Tibial nerve (tissue), 4 donors: ENCODE results near the gene ARF1. TPM values are rescaled to one million over a fixed set of nuclear protein-coding genes. Genes with fewer than 3 reads are reported as not detected.

Source experiments
- DNase-seq, 2 donors: peaks; one replicate each; pipeline ENCODE4 v3.0.0-alpha.2; 2019; ENCODE audit warnings: low spot score in 2 of 2
- H3K27ac ChIP-seq, 4 donors: fragments of 200-600 bp; sonication (generic) in 3 of 4; one replicate each; pipeline ENCODE4 v1.5.1; 2017 to 2019; ENCODE audit warnings: mild to moderate bottlenecking in 1 of 4
- H3K27me3 ChIP-seq, 2 donors: fragments of 200-600 bp; sonication (generic) in 1 of 2; one replicate each; pipeline versions ENCODE4 v1.5.1 to v1.6.0; 2017 to 2019
- H3K36me3 ChIP-seq, 3 donors: fragments of 200-600 bp; sonication (generic); one replicate each; pipeline ENCODE4 v1.5.1; 2018 to 2019
- H3K4me1 ChIP-seq, 4 donors: fragments of 200-600 bp; sonication (generic) in 3 of 4; one replicate each; pipeline ENCODE4 v1.5.1; 2017 to 2019
- H3K4me3 ChIP-seq, 4 donors: fragments of 200-600 bp; sonication (generic) in 3 of 4; one replicate each; pipeline ENCODE4 v1.5.1; 2017 to 2019; ENCODE audit warnings: mild to moderate bottlenecking in 1 of 4, moderate library complexity in 1 of 4
- H3K9me3 ChIP-seq, 4 donors: fragments of 200-600 bp; sonication (generic) in 3 of 4; one replicate each; pipeline ENCODE4 v1.5.1; 2017 to 2019
- CTCF ChIP-seq, 5 experiments: fragments of 200-600 bp in 3 of 5; fragments of 450-650 bp in 2 of 5; sonication (generic) in 3 of 5; IDR thresholded peaks; one replicate each; pipeline ENCODE4 v1.5.1; 2016 to 2019; ENCODE audit warnings: antibody characterized with exemption in 5 of 5, mild to moderate bottlenecking in 3 of 5, moderate library complexity in 2 of 5
- EP300 ChIP-seq, 2 donors: sonication (generic); formaldehyde crosslinking; IDR thresholded peaks; one replicate each; pipeline ENCODE4 v1.6.1; 2017; ENCODE audit warnings: antibody characterized with exemption in 2 of 2, mild to moderate bottlenecking in 1 of 2
- POLR2A ChIP-seq, 2 donors: fragments of 450-650 bp; IDR thresholded peaks; one replicate each; pipeline ENCODE4 v1.6.1; 2017; ENCODE audit warnings: antibody characterized with exemption in 2 of 2, mild to moderate bottlenecking in 2 of 2, moderate library complexity in 2 of 2
- WGBS, 2 donors: methylation state at CpG; one replicate each; pipeline ENCODE4 v1.1.5; 2018; 5-methylcytosine and 5-hydroxymethylcytosine counted together
- total RNA-seq, 4 donors: library from RNA; depleted of rRNA; stranded (reverse); fragments of >200 nt; gene quantifications; one replicate each; pipeline ENCODE4 v1.1.0, GENCODE V29; 2016

Gene ARF1
- total RNA-seq, 4 donors from 2014 or later, result 251 to 311 (median 258) TPM

GRCh38 chr1:228073857-228074545 lies 8.5 kb upstream of the ARF1 start:
- no peaks in the 10 kb centered on the region for H3K9me3 ChIP-seq
- no peak for DNase-seq
- H3K4me3 ChIP-seq, result no peak overlapping the region
- no peaks in the 10 kb centered on the region for H3K27me3 ChIP-seq
- no peak overlapping the region for H3K27ac ChIP-seq
- H3K36me3 ChIP-seq, result no peaks in the 10 kb centered on the region
- H3K4me1 ChIP-seq, result peaks cover 0 to 11% (median 0%) of the 10 kb centered on the region in 4 donors
- TF ChIP-seq CTCF (IDR thresholded peaks at IDR 0.05), result no peak
- TF ChIP-seq POLR2A (IDR thresholded peaks at IDR 0.05), result no peak
- TF ChIP-seq EP300 (IDR thresholded peaks at IDR 0.05), result no peak
- 29 to 39% methylated on average over 16 of the region's 16 CpGs for WGBS, 2 donors

DNA sequence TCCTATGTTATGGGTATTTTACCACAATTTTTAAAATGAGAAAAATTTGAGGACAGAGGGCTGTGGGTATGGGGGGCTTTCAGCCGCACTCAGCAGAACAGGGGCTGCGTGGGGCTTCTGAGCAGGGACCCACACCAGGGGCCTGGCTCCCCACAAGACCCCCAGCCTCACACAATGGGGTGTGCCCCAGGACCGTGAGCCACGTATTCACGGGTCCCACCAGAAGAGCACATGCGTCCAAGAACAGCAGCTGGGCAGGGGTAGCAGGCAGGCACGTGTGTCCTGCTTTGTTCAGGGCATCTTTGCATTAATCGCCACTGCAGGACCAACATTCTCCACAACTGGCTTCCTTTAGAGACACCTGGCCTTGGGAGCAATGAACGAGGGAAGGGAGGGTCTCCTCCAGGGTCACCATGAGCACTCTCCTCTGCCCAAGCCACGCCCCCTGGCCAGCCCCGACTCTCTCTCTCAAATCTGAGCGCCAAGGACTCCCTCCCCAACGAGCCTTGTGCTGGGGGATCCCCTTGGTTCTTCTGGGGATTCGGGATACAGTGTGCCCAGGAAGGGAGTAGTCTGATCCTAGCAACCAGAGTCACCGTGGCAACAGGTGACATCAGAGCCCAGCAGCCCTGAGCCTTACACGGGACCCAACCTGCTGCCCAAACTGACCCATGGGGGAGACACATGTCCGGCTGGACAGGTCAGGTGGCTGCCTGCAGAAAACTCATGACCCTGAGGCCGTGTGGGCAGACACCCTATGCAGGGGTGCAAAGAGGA lies 7.4 kb upstream of the ARF1 start:
- TF ChIP-seq EP300 (IDR thresholded peaks at IDR 0.05) (no peak), POLR2A (IDR thresholded peaks at IDR 0.05) (no peak), CTCF (IDR thresholded peaks at IDR 0.05) (no peak)
- 39 to 48% methylated on average over 13 to 17 of the region's 18 CpGs for whole genome bisulfite sequencing, 2 donors
- Histone ChIP-seq H3K27me3 (no peaks in the 10 kb centered on the region), H3K27ac (no peak overlapping the region), H3K4me1 (peaks cover 0 to 15% (median 0%) of the 10 kb centered on the region in 4 donors), H3K4me3 (no peak overlapping the region), H3K9me3 (no peaks in the 10 kb centered on the region), H3K36me3 (no peaks in the 10 kb centered on the region)
- peak in 1 of 2 donors; percentile 8 for DNase-seq

DNA sequence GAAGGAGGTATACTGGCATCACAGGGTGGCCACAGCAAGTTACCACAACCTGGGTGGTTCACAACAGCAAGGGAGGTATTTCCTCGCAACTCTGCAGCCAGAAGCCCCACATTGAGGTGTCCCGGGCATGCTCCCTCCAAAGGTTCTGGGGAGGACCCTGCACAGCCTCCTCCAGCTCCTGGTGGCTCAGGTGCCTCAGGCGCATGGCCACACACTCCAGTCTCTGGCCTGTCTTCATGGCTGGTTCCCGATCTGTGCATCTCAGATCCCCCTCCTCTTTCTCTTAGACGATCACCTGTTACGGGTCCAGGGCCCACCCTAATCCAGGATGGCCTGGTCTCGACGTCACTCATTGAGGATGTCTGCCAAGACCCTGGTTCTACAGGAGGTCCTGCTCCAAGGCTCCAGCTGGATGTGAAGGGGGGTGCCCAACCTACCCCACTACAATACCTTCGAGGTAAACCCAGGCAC lies 6.7 kb upstream of the ARF1 start:
- no peaks in the 10 kb centered on the region for H3K9me3 ChIP-seq
- H3K27me3 ChIP-seq, result no peaks in the 10 kb centered on the region
- DNase-seq, result no peak
- no peak for TF ChIP-seq CTCF (IDR thresholded peaks at IDR 0.05)
- no peak for TF ChIP-seq POLR2A (IDR thresholded peaks at IDR 0.05)
- no peak for TF ChIP-seq EP300 (IDR thresholded peaks at IDR 0.05)
- no peak overlapping the region for H3K27ac ChIP-seq
- H3K36me3 ChIP-seq, result no peaks in the 10 kb centered on the region
- H3K4me3 ChIP-seq, result no peak overlapping the region
- 76 to 78% methylated on average over 9 of the region's 9 CpGs for WGBS, 2 donors
- peaks cover 0 to 22% (median 1%) of the 10 kb centered on the region in 4 donors for H3K4me1 ChIP-seq

- TF ChIP-seq POLR2A (IDR thresholded peaks at IDR 0.05) (no peak), EP300 (IDR thresholded peaks at IDR 0.05) (no peak), CTCF (IDR thresholded peaks at IDR 0.05) (no peak)
- Histone ChIP-seq H3K4me1 (peaks cover 0 to 32% (median 10%) of the 10 kb centered on the region in 4 donors), H3K36me3 (no peaks in the 10 kb centered on the region), H3K27ac (no peak overlapping the region), H3K27me3 (no peaks in the 10 kb centered on the region), H3K9me3 (no peaks in the 10 kb centered on the region), H3K4me3 (no peak overlapping the region)
- DNase-seq, result no peak
- 68 to 76% methylated on average over 9 of the region's 9 CpGs for WGBS, 2 donors
Observed at GRCh38 chr1:228076796-228077430, 5.6 kb upstream of the ARF1 start.
